Neuronal stem cell (in vitro differentiated cells): ENCODE results near the gene PLEKHM1.
A peak's percentile ranks its signal among the peaks of the same experiment; 100 is the strongest.
"Not testable (repeated sequence)": the region's sequence is repeated elsewhere in the genome, so short reads cannot be mapped to it uniquely, and the experiment has no call there.

Experiments used
- DNase-seq: peaks from one replicate; pipeline ENCODE4 v3.0.0-alpha.2; 2013; ENCODE audit warnings: low spot score
- H2AFZ ChIP-seq: one replicate; pipeline ENCODE4 v1.6.1; 2013; ENCODE audit warnings: mild to moderate bottlenecking, low read length, inconsistent platforms
- H2AK5ac ChIP-seq: 2 replicates; pipeline ENCODE4 v1.6.1; 2013; ENCODE audit warnings: low read depth, mild to moderate bottlenecking, inconsistent platforms, low read length, moderate library complexity, mixed read lengths
- H2BK120ac ChIP-seq: 2 replicates; pipeline ENCODE4 v1.6.1; 2013; ENCODE audit warnings: low read depth, mild to moderate bottlenecking, inconsistent platforms, low read length, moderate library complexity, mixed read lengths
- H2BK12ac ChIP-seq: one replicate; pipeline ENCODE4 v1.6.1; 2013; ENCODE audit warnings: low read length, inconsistent platforms
- H2BK15ac ChIP-seq: 2 replicates; pipeline ENCODE4 v1.6.1; 2013; ENCODE audit warnings: mild to moderate bottlenecking, low read length, inconsistent platforms, mixed read lengths
- H2BK5ac ChIP-seq: one replicate; pipeline ENCODE4 v1.6.1; 2013; ENCODE audit warnings: inconsistent platforms, mild to moderate bottlenecking, low read length, moderate library complexity
- H3K14ac ChIP-seq: one replicate; pipeline ENCODE4 v1.6.1; 2013; ENCODE audit warnings: low read length, inconsistent platforms
- H3K18ac ChIP-seq: 2 replicates; pipeline ENCODE4 v1.6.1; 2013; ENCODE audit warnings: low read length, inconsistent platforms
- H3K23ac ChIP-seq: 2 replicates; pipeline ENCODE4 v1.6.1; 2013; ENCODE audit warnings: low read depth, mild to moderate bottlenecking, mixed read lengths, low read length, inconsistent platforms; ENCODE audit not compliant: poor library complexity
- H3K27ac ChIP-seq: replicated peaks from 3 replicates; pipeline ENCODE4 v1.5.1; 2013; ENCODE audit warnings: low read length, inconsistent platforms
- H3K27me3 ChIP-seq, 3 experiments: 2 replicates each; pipeline ENCODE4 v1.6.1; 2013; ENCODE audit warnings: low read length in 3 of 3, mild to moderate bottlenecking in 2 of 3, inconsistent platforms in 1 of 3, low read depth in 1 of 3, mixed read lengths in 1 of 3, moderate library complexity in 1 of 3; ENCODE audit not compliant: control insufficient read depth in 3 of 3, insufficient read depth in 3 of 3
- H3K36me3 ChIP-seq, 2 donors: replicated peaks in 1 of 2; 2 replicates each; pipeline ENCODE4 v1.6.1; 2013; ENCODE audit warnings: low read length in 2 of 2; ENCODE audit not compliant: control insufficient read depth in 2 of 2, insufficient read depth in 2 of 2
- H3K4ac ChIP-seq: 2 replicates; pipeline ENCODE4 v1.6.1; 2013; ENCODE audit warnings: inconsistent platforms, mild to moderate bottlenecking, low read length, moderate library complexity
- H3K4me1 ChIP-seq, 2 donors: 1 replicate in 1 of 2; 2 replicates in 1 of 2; pipeline ENCODE4 v1.6.1; 2013; ENCODE audit warnings: low read length in 2 of 2, low read depth in 1 of 2; ENCODE audit not compliant: control insufficient read depth in 2 of 2, insufficient read depth in 1 of 2
- H3K4me2 ChIP-seq: one replicate; pipeline ENCODE4 v1.6.1; 2013; ENCODE audit warnings: mild to moderate bottlenecking, low read length, inconsistent platforms; ENCODE audit not compliant: insufficient read depth, poor library complexity, severe bottlenecking
- H3K4me3 ChIP-seq, 2 donors: 2 replicates each; pipeline ENCODE4 v1.5.1; 2013; ENCODE audit warnings: low read length in 2 of 2, mild to moderate bottlenecking in 2 of 2, inconsistent platforms in 1 of 2, moderate library complexity in 1 of 2
- H3K79me1 ChIP-seq: one replicate; pipeline ENCODE4 v1.6.1; 2013; ENCODE audit warnings: low read depth, mild to moderate bottlenecking, inconsistent platforms, low read length, moderate library complexity
- H3K9ac ChIP-seq: one replicate; pipeline ENCODE4 v1.6.1; 2013; ENCODE audit warnings: mild to moderate bottlenecking, low read depth, low read length, inconsistent platforms; ENCODE audit not compliant: poor library complexity
- H3K9me3 ChIP-seq, 2 donors: replicated peaks in 1 of 2; 2 replicates each; pipeline versions ENCODE3 to v1.6.1; 2013; ENCODE audit warnings: low read length in 2 of 2, mild to moderate bottlenecking in 2 of 2, inconsistent platforms in 1 of 2, low read depth in 1 of 2, mixed read lengths in 1 of 2, moderate library complexity in 1 of 2; ENCODE audit not compliant: control insufficient read depth in 2 of 2, insufficient read depth in 1 of 2
- H4K8ac ChIP-seq: one replicate; pipeline ENCODE4 v1.6.1; 2013; ENCODE audit warnings: low read depth, mild to moderate bottlenecking, inconsistent platforms, low read length, moderate library complexity
- H4K91ac ChIP-seq: one replicate; pipeline ENCODE4 v1.6.1; 2013; ENCODE audit warnings: low read length, low read depth, mild to moderate bottlenecking, inconsistent platforms; ENCODE audit not compliant: poor library complexity
- WGBS, 2 donors: extraction: QIAGEN DNeasy Blood & Tissue Kit; methylation state at CpG; one replicate each; pipeline ENCODE4 v1.1.7; 2013; ENCODE audit warnings: missing lambda C conversion rate in 2 of 2, mixed read lengths in 1 of 2; ENCODE audit not compliant: insufficient read length in 2 of 2, insufficient replicate concordance in 1 of 2; ENCODE audit errors: extremely low coverage in 2 of 2; 5-methylcytosine and 5-hydroxymethylcytosine counted together

The PLEKHM1 gene

DNA sequence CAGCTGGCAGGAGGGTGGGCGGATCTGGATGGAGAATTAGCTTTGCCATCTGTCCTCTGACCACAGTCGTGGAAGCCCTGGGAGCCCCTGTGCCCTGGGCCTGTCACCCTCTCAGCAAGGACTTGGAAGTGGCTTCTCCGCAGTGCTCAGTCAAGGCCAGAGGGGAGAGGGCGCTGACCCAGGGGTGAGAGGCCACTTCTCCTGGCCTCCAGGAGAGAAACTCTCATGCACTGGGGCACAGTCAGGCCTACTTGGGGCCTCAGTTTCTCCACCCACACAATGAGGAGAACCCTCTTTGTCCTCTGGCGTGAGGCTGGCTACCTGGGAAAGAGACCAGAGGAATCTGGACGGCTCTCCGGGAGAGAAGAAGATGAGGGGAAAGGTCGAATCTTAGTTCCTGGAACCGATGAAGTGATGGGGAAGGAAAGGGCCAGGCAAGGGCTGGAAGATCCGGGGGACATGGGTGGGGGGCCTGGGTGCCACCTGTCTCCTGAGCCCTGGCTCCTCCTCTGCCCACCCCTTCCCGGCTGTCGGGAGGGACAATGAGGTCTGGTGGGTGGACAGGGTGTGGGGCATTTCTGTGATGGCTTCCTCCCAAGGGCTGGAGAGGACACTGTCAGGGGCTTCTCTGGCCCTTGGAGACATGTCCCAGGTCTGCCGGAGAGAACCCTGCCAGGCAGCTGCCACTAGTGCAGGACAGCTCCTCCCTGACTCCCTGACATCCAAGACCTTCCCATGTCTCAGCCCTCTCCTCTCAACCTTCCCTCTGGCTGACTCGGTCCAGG lies 48.8 kb downstream of the PLEKHM1 start:
- H4K8ac ChIP-seq = peak overlapping the region; percentile 17
- H2BK12ac ChIP-seq = no peak overlapping the region
- no peak overlapping the region for H2BK5ac ChIP-seq
- no CpG with 5 or more reads among the region's 14 CpGs for WGBS, 2 donors
- H3K18ac ChIP-seq = no peak overlapping the region
- H3K4me3 ChIP-seq = no peak overlapping the region
- no peak overlapping the region for H3K9ac ChIP-seq
- peaks cover 0 to 5% of the 10 kb centered on the region in 2 donors for H3K36me3 ChIP-seq
- no peak overlapping the region for H3K23ac ChIP-seq
- H2BK15ac ChIP-seq = no peak overlapping the region
- H2AFZ ChIP-seq = no peak overlapping the region
- no peak overlapping the region for H3K4ac ChIP-seq
- no peaks in the 10 kb centered on the region for H3K79me1 ChIP-seq
- H3K9me3 ChIP-seq = no peaks in the 10 kb centered on the region
- no peak overlapping the region for H2BK120ac ChIP-seq
- peak overlapping the region; percentile 14 for H2AK5ac ChIP-seq
- H3K14ac ChIP-seq = no peak overlapping the region
- no peaks in the 10 kb centered on the region for H3K27me3 ChIP-seq
- H3K4me2 ChIP-seq = no peak overlapping the region
- no peak for DNase-seq
- no peak overlapping the region for H3K27ac ChIP-seq
- no peak overlapping the region for H4K91ac ChIP-seq
- H3K4me1 ChIP-seq = peaks cover 0 to 5% of the 10 kb centered on the region in 2 donors

DNA sequence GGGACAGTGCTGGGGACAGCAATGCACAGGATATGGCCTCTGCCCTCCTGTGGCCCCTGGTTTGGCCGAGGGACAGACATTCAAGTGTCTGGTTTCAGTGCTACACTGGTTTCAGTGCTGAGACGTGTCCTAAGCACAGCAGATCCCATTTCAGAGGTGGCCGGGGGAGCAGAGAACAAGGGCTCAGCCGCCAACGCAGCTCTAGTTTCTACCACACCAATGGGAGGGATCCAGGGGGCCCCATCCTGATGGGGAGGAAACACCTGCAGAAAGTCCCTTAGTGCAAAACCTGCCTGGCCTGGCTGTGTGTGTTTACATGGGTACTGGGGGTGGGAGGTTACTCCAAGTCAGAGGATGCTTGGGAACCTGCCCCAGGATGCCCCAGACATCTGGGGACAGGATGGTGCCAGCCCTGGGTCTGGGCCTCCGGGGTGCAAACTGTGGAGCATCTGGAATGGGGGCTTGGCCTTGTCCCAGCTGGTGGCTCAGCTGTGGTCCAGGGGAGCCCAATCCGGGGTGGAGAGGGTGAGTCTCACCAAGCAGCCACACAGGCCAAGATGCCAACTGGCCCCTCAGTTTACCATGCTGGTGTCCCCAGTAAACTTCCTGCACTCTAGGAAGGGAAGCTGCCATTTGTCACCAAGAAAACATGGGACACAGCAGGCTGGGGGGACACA lies 49.5 kb downstream of the PLEKHM1 start:
- not testable (repeated sequence) for H2BK12ac ChIP-seq, H4K91ac ChIP-seq, H3K18ac ChIP-seq, H3K27me3 ChIP-seq, H2AFZ ChIP-seq, H3K4ac ChIP-seq, H3K23ac ChIP-seq, H4K8ac ChIP-seq, H2BK15ac ChIP-seq, H2BK5ac ChIP-seq, DNase-seq, H3K9me3 ChIP-seq, H3K9ac ChIP-seq, H3K4me1 ChIP-seq, H3K4me3 ChIP-seq, H3K14ac ChIP-seq, H3K4me2 ChIP-seq, H2BK120ac ChIP-seq, H3K36me3 ChIP-seq, H3K79me1 ChIP-seq, H3K27ac ChIP-seq, H2AK5ac ChIP-seq
- no CpG with 5 or more reads among the region's 7 CpGs for WGBS, 2 donors

- peaks cover 0 to 5% of the 10 kb centered on the region in 2 donors for H3K4me1 ChIP-seq
- H3K27me3 ChIP-seq = no peaks in the 10 kb centered on the region
- H2BK5ac ChIP-seq = no peak overlapping the region
- H3K4me2 ChIP-seq = no peak overlapping the region
- no peak overlapping the region for H2AFZ ChIP-seq
- no peak overlapping the region for H2BK15ac ChIP-seq
- H4K91ac ChIP-seq = no peak overlapping the region
- peaks cover 0 to 5% of the 10 kb centered on the region in 2 donors for H3K36me3 ChIP-seq
- H2AK5ac ChIP-seq = no peak overlapping the region
- H3K9ac ChIP-seq = no peak overlapping the region
- H2BK120ac ChIP-seq = no peak overlapping the region
- H3K4ac ChIP-seq = no peak overlapping the region
- H4K8ac ChIP-seq = no peak overlapping the region
- H3K18ac ChIP-seq = no peak overlapping the region
- no peak overlapping the region for H2BK12ac ChIP-seq
- WGBS, 2 donors = no CpG with 5 or more reads among the region's 10 CpGs
- no peak overlapping the region for H3K23ac ChIP-seq
- no peaks in the 10 kb centered on the region for H3K9me3 ChIP-seq
- H3K79me1 ChIP-seq = no peaks in the 10 kb centered on the region
- no peak overlapping the region for H3K14ac ChIP-seq
- H3K27ac ChIP-seq = no peak overlapping the region
- no peak for DNase-seq
- H3K4me3 ChIP-seq = no peak overlapping the region
Measured at GRCh38 chr17:45440161-45440778, 50.3 kb downstream of the PLEKHM1 start.
